PC-3 (cell line): ENCODE data around the gene GPR107.

Experiments
- EZH2phosphoT487 ChIP-seq: fragments of 300-600 bp; sonication (generic); IDR thresholded peaks from 2 replicates; pipeline ENCODE4 v1.6.1; 2018; ENCODE audit warnings: mild to moderate bottlenecking, antibody characterized with exemption, low read length, borderline replicate concordance
- TF ChIP-seq, protein P1 (sequence below): fragments of 300-600 bp; sonication (generic); conservative IDR thresholded peaks from 2 replicates; pipeline ENCODE4 v1.5.1; 2017; ENCODE audit warnings: antibody characterized with exemption, low read depth, mild to moderate bottlenecking, low read length

DNA sequence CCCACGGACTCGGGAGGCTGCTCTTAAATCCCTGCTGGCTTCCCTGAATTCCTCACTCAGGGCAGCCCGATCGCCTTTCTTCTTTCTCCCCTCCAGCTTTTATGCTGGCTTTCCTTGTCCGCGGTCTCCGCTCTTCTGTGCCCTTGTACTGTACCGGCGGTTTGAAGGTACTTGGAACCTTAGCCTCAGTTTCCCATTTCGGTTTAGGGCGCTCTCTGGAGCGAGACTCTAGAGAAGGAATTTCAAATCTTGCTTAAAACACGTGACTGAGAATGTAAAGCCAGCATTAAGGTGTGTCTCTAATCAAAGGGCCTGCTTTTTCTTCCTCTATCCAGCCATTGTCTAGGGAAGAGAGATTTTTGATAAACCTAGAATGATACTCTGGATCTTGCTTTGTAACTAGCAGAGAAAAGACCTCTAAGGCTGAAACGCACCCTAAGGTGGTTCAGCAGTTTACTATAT is 650 bp downstream of the GPR107 start:
- TF ChIP-seq, protein P1, sequence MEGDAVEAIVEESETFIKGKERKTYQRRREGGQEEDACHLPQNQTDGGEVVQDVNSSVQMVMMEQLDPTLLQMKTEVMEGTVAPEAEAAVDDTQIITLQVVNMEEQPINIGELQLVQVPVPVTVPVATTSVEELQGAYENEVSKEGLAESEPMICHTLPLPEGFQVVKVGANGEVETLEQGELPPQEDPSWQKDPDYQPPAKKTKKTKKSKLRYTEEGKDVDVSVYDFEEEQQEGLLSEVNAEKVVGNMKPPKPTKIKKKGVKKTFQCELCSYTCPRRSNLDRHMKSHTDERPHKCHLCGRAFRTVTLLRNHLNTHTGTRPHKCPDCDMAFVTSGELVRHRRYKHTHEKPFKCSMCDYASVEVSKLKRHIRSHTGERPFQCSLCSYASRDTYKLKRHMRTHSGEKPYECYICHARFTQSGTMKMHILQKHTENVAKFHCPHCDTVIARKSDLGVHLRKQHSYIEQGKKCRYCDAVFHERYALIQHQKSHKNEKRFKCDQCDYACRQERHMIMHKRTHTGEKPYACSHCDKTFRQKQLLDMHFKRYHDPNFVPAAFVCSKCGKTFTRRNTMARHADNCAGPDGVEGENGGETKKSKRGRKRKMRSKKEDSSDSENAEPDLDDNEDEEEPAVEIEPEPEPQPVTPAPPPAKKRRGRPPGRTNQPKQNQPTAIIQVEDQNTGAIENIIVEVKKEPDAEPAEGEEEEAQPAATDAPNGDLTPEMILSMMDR, result no peak
- no peak for TF ChIP-seq EZH2phosphoT487
